GM12878 (cell line): Measurements from ENCODE around the gene GARNL3. TPM values are rescaled to one million over a fixed set of nuclear protein-coding genes. Genes with fewer than 3 reads are reported as not detected.

Experiments used
- ATAC-seq: fragments of 200-7000 bp; cut with Tn5 transposase; 3 replicates; pipeline ENCODE4 v1.9.1; 2020; ENCODE audit warnings: mild to moderate bottlenecking, moderate library complexity
- BruUV-seq: library from RNA; stranded (reverse); fragments of 400-500 nt; replicated peaks from 2 replicates; lab custom pipeline; 2021; lab: Mats Ljungman, UMichigan
- CTCF ChIA-PET: fragments of 300-600 bp; sonication (Branson Sonifier 250); formaldehyde crosslinking; extraction: SDS; loops from one replicate; lab custom pipeline; 2021; ENCODE audit warnings: inconsistent platforms; lab: Yijun Ruan, JAX
- POLR2A ChIA-PET: fragments of 350-600 bp; formaldehyde crosslinking; extraction: SDS; loops from one replicate; lab custom pipeline; 2021; ENCODE audit warnings: inconsistent platforms; lab: Charles Lee
- RAD21 ChIA-PET: fragments of 300-600 bp; sonication (Branson Sonifier 250); formaldehyde crosslinking; loops from one replicate; lab custom pipeline; 2023; ENCODE audit warnings: antibody characterized with exemption; ENCODE audit not compliant: unreplicated experiment; lab: Charles Lee
- SMC1A ChIA-PET: fragments of 300-600 bp; sonication (Branson Sonifier 250); formaldehyde crosslinking; loops from one replicate; lab custom pipeline; 2023; ENCODE audit not compliant: unreplicated experiment, uncharacterized antibody; lab: Charles Lee
- DNase-seq: peaks from one replicate; pipeline ENCODE4 v3.0.0-alpha.2; 2011; ENCODE audit warnings: low read depth, low spot score
- FAIRE-seq: peaks from 3 replicates; lab custom pipeline; 2011; peaks lifted over from hg19 to GRCh38; lab: Jason Lieb, UNC
- H2AFZ ChIP-seq: 2 replicates; pipeline ENCODE4 v1.6.0; 2011; ENCODE audit warnings: low read depth, low read length, control low read depth; ENCODE audit not compliant: control insufficient read depth
- H3K27ac ChIP-seq: 2 replicates; pipeline ENCODE4 v1.5.1; 2011; ENCODE audit warnings: control low read depth; ENCODE audit not compliant: control insufficient read depth, insufficient read depth
- H3K27me3 ChIP-seq, 2 experiments: replicated peaks in 1 of 2; 2 replicates each; pipeline versions ENCODE4 v1.6.0 to v1.6.1; 2011; ENCODE audit warnings: low read length in 1 of 2; ENCODE audit not compliant: control insufficient read depth in 2 of 2, insufficient read depth in 2 of 2
- H3K36me3 ChIP-seq, 2 experiments: 2 replicates each; pipeline ENCODE4 v1.5.1; 2011; ENCODE audit warnings: low read length in 1 of 2; ENCODE audit not compliant: control insufficient read depth in 2 of 2, insufficient read depth in 2 of 2
- H3K4me1 ChIP-seq: 2 replicates; pipeline ENCODE4 v1.6.1; 2011; ENCODE audit warnings: mild to moderate bottlenecking, low read length, moderate library complexity, mixed read lengths; ENCODE audit not compliant: control insufficient read depth, insufficient read depth
- H3K4me2 ChIP-seq: 2 replicates; pipeline ENCODE4 v1.6.0; 2011; ENCODE audit warnings: control low read depth; ENCODE audit not compliant: control insufficient read depth, insufficient read depth
- H3K4me3 ChIP-seq: fragments of 200-600 bp; sonication (generic); 2 replicates; pipeline ENCODE4 v1.5.1; 2016
- H3K79me2 ChIP-seq: 2 replicates; pipeline ENCODE4 v1.6.0; 2011; ENCODE audit warnings: low read length; ENCODE audit not compliant: control insufficient read depth, insufficient read depth
- H3K9ac ChIP-seq: 2 replicates; pipeline ENCODE4 v1.8.0; 2011; ENCODE audit warnings: low read length, control low read depth, mixed read lengths; ENCODE audit not compliant: control insufficient read depth, insufficient read depth
- H3K9me3 ChIP-seq: replicated peaks from 3 replicates; pipeline ENCODE4 v1.5.1; 2011; ENCODE audit warnings: mild to moderate bottlenecking, low read length; ENCODE audit not compliant: control insufficient read depth, insufficient read depth
- H4K20me1 ChIP-seq: 2 replicates; pipeline ENCODE4 v1.6.0; 2011; ENCODE audit not compliant: control insufficient read depth, insufficient read depth
- ATF7 ChIP-seq: fragments of 450-650 bp; IDR thresholded peaks from 2 replicates; pipeline ENCODE4 v1.6.1; 2016; ENCODE audit warnings: low read depth, mild to moderate bottlenecking
- BACH1 ChIP-seq: fragments of 450-650 bp; IDR thresholded peaks from 2 replicates; pipeline ENCODE4 v1.6.1; 2017; ENCODE audit warnings: mild to moderate bottlenecking, borderline replicate concordance
- CBX5 ChIP-seq: sonication (generic); IDR thresholded peaks from 2 replicates; pipeline ENCODE4 v1.6.1; 2016; ENCODE audit warnings: low read depth, moderate library complexity, mild to moderate bottlenecking, inconsistent platforms
- IRF4 ChIP-seq: IDR thresholded peaks from 2 replicates; pipeline ENCODE4 v1.6.1; 2011; ENCODE audit warnings: low read depth, low read length
- RB1 ChIP-seq: fragments of 450-650 bp; formaldehyde crosslinking; IDR thresholded peaks from 2 replicates; pipeline ENCODE4 v1.6.1; 2017; ENCODE audit warnings: mild to moderate bottlenecking, borderline replicate concordance
- TAF1 ChIP-seq: IDR thresholded peaks from 2 replicates; pipeline ENCODE4 v1.6.1; 2011; ENCODE audit warnings: mild to moderate bottlenecking, low read depth, low read length, borderline replicate concordance
- ZNF274 ChIP-seq: IDR thresholded peaks from one replicate; pipeline ENCODE4 v1.8.0; 2011; ENCODE audit not compliant: insufficient read length, insufficient read depth
- WGBS: methylation state at CpG from one replicate; pipeline ENCODE4 v1.1.6; 2016; ENCODE audit warnings: low lambda C conversion rate; ENCODE audit not compliant: insufficient replicate concordance, insufficient coverage; ENCODE audit errors: missing lambda C conversion rate; 5-methylcytosine and 5-hydroxymethylcytosine counted together
- in situ Hi-C: fragments of 300-500 bp; cut with MboI; formaldehyde crosslinking; loops from 9 replicates; pipeline ENCODE4 v1.14.3; 2018; ENCODE audit warnings: mixed read lengths
- intact Hi-C: fragments of 100-400 bp; cut with micrococcal nuclease; formaldehyde crosslinking; loops from one replicate; pipeline ENCODE4 v1.14.2; 2022; ENCODE audit not compliant: unreplicated experiment
- polyA plus RNA-seq, 11 experiments: library from polyadenylated mRNA; depleted of rRNA in 4 of 11; unstranded in 6 of 11; stranded (reverse) in 5 of 11; fragments of >200 nt; fragmentation: Nextera tagmentation in 4 of 11; fragmentation: Illumina TruSeq in 1 of 11; extraction: Ambion mirVana in 4 of 11; extraction: Trizol in 1 of 11; gene quantifications; 1 replicate in 1 of 11; 2 replicates in 10 of 11; pipeline versions ENCODE4 v1.2.1 to v1.2.3, GENCODE V29; 2011 to 2016; ENCODE audit warnings: inconsistent platforms in 2 of 11, missing spikeins in 2 of 11, low read depth in 1 of 11
- total RNA-seq, 4 experiments: library from RNA; depleted of rRNA in 3 of 4; stranded (reverse); fragments of >200 nt in 3 of 4; fragmentation: Illumina TruSeq in 1 of 4; extraction: Trizol in 1 of 4; gene quantifications; 2 replicates each; pipeline versions ENCODE4 v1.2.1 to v1.2.3, GENCODE V29; 2013 to 2021

The GARNL3 gene
- total and polyA plus RNA-seq, 10 of the 15 experiments (the other 5 are each of a cell fraction or from before 2014, with no cell fraction given), result 0.89 to 13.2 (median 6.3) TPM

DNA sequence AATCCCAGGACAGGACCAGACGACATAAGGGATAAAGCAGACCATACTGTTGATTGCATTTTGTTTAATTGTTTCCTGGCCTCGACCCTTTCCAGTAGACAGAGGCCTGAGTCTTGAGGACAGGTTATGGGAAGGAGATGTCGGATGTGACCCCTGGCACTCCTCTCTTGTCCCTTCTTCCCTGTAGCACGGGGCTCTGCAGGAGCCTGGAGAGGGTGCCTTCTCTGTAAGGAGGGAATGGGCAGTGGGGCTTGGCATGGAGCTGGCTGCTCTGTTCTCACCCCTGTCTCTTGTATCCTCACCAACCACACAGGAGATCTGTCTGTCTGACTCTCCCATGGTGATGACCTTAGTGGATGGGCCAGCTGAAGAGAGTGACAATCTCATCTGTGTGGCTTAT, 92.3 kb downstream of the GARNL3 start:
- ChIA-PET SMC1A (no interaction called here), CTCF (interaction anchor here (0.9 kb wide), 2 partner anchors 13 to 100 kb away, joined by 3 read pairs; no protein-coding TSS in a partner anchor), RAD21 (interaction anchor here (1.0 kb wide), 1 partner anchor 141 kb away, joined by 3 read pairs; no protein-coding TSS in a partner anchor), POLR2A (no interaction called here)
- no peak overlapping the region for H3K27ac ChIP-seq
- no peaks in the 10 kb centered on the region for H3K9me3 ChIP-seq
- no peak overlapping the region for H2AFZ ChIP-seq
- H3K27me3 ChIP-seq, result no peaks in the 10 kb centered on the region
- DNase-seq (no peak), FAIRE-seq (no peak), ATAC-seq (no peak)
- no peaks in the 10 kb centered on the region for H4K20me1 ChIP-seq
- intact Hi-C loops (no loop called here), in situ Hi-C loops (no loop called here)
- H3K4me1 ChIP-seq, result peaks cover 5% of the 10 kb centered on the region; the same call in 1 of the 2 replicates
- H3K36me3 ChIP-seq, result no peaks in the 10 kb centered on the region; a peak in 1 of 4 replicates
- H3K4me3 ChIP-seq, result no peak overlapping the region
- BruUV-seq, result no TSS peak
- TF ChIP-seq IRF4 (no peak), CBX5 (no peak), BACH1 (no peak), ATF7 (no peak), TAF1 (no peak)
- WGBS, result 83% methylated on average over 4 of the region's 4 CpGs
- no peak overlapping the region for H3K4me2 ChIP-seq
- no peaks in the 10 kb centered on the region for H3K79me2 ChIP-seq
- no peak overlapping the region for H3K9ac ChIP-seq

DNA sequence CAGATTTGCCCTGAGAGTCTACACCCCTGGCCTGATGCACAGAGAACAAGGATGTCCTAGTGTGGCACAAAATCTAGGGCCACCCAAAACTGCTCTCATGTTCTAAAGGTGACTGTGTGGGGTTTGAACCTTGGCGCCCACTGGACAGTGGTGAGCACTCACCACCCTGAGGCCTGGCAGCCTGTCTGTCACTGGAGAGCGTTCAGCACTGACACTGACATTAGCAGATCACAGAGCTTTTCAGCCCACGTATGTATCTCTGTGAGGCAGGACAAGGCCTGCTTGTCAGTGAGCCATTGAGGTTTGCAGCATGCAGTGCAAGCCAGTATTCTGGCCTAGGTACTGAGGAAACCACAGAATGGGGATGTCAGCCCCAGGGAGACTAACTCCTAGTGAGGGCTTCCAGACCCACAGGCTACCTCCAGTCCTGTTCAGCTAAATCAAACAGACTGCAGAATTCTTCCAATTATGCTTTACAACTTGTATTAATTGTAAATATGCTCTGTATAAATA, 93.5 kb downstream of the GARNL3 start:
- no peak for ATAC-seq
- H4K20me1 ChIP-seq, result no peaks in the 10 kb centered on the region
- SMC1A ChIA-PET, result no interaction called here
- TF ChIP-seq IRF4 (no peak), RB1 (no peak), ZNF274 (no peak)
- TF ChIP-seq, all 136 proteins: peak for 0
- H3K9me3 ChIP-seq, result no peaks in the 10 kb centered on the region
- ChIA-PET RAD21 (no interaction called here), POLR2A (interaction anchor here (0.6 kb wide), 1 partner anchor 1620 kb away, joined by 5 read pairs; no protein-coding TSS in a partner anchor), CTCF (interaction anchor here (1.2 kb wide), 1 partner anchor 143 kb away, joined by 3 read pairs; no protein-coding TSS in a partner anchor)
- intact Hi-C loops (no loop called here), in situ Hi-C loops (no loop called here)
- no peak overlapping the region for H3K4me2 ChIP-seq
- 68% methylated on average over 3 of the region's 3 CpGs for WGBS
- no peak overlapping the region for H3K9ac ChIP-seq
- H3K36me3 ChIP-seq, result no peaks in the 10 kb centered on the region; a peak in 1 of 4 replicates
- H3K4me3 ChIP-seq, result no peak overlapping the region
- no peaks in the 10 kb centered on the region for H3K27me3 ChIP-seq
- H3K79me2 ChIP-seq, result no peaks in the 10 kb centered on the region
- peaks cover 5% of the 10 kb centered on the region; the same call in 1 of the 2 replicates for H3K4me1 ChIP-seq
- BruUV-seq, result no TSS peak
- FAIRE-seq (no peak), DNase-seq (no peak)
- H3K27ac ChIP-seq, result no peak overlapping the region
- no peak overlapping the region for H2AFZ ChIP-seq
